ENCODE measurements around the gene ENPP7.

Gene ENPP7

DNA sequence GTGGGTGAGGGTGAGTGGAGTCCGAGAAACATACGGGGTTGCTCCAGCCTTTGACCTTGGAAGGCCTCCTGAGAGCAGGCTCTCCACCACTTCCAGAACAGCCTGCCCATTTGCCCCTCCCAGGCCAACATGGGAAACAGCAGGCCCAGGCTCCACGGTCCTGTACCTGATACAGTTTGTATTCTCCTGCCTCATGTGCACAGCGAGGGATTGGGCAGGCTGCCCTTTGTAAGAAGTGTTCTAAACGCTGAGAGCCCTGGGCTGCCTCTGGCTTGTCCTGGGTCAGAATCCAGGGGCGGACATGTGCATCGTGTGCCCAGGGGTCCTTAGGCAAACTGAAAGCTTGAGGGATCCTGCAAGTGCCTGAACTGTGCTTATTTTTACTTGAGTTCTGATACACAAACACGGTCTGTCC, 43.8 kb downstream of the ENPP7 start:
- TF ChIP-seq, protein P1, sequence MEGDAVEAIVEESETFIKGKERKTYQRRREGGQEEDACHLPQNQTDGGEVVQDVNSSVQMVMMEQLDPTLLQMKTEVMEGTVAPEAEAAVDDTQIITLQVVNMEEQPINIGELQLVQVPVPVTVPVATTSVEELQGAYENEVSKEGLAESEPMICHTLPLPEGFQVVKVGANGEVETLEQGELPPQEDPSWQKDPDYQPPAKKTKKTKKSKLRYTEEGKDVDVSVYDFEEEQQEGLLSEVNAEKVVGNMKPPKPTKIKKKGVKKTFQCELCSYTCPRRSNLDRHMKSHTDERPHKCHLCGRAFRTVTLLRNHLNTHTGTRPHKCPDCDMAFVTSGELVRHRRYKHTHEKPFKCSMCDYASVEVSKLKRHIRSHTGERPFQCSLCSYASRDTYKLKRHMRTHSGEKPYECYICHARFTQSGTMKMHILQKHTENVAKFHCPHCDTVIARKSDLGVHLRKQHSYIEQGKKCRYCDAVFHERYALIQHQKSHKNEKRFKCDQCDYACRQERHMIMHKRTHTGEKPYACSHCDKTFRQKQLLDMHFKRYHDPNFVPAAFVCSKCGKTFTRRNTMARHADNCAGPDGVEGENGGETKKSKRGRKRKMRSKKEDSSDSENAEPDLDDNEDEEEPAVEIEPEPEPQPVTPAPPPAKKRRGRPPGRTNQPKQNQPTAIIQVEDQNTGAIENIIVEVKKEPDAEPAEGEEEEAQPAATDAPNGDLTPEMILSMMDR (IDR thresholded peaks at IDR 0.05; ENCODE audit: borderline replicate concordance, insufficient read depth, low read depth, low read length): no peak

DNA sequence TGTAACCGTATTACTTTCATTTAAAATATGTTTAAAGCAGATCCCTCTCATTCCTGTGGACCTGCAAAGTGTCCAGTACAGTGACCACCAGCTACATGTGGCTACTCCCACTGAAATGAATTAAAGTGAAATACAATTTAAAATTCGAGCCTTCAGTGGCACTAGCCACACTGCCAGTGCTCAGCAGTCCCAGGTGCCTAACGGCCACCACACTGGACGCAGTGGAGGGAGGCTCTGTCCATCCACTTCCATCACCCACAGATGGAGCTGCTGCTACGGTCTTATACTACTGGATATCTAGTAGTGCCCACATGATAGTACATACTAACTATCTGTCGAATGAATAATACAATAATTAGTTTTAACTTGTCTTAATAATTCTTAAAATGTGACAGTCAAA, 44.9 kb downstream of the ENPP7 start:
- H3K4me3 ChIP-seq (ENCODE audit: low read depth, low read length): no peak overlapping the region
- TF ChIP-seq, protein P1 (IDR thresholded peaks at IDR 0.05; ENCODE audit: borderline replicate concordance, insufficient read depth, low read depth, low read length): no peak

More for the DNA sequence above, 43.8 kb downstream of the ENPP7 start:
- H3K4me3 ChIP-seq (ENCODE audit: low read depth, low read length): no peak overlapping the region

DNA sequence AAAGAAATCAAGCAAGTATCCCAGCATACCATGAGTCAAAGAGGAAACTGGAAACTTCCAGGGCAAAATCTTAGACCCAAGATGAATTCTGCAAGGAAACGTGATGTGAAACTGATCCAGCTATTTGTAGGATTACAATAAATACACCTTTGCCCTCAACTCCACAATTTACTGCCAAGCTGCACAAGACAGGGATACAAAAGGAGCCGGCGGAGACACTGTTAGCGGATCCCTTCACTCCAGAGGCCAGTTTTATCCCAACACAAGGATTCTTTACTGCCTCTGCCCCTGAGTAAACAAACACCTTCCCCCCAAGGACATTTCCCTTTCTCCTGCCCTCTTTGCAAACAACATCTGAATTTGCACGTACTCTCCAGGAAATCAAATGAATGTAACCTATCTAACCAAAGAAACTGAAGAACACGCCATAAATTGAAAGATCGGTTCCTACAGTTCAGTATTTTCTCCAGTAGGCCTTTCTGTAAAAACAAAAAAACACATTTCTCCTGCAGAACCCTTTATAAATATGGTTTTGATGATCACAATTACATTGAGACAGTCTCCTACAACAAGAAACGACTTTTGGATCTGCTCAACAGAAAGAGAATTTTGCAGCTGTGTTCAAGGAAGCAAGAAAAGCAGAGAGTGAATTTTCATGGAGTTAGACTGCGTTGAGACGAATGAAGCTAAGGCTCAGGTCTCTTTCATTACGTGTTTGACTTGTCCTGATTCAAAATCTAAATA, 45.8 kb downstream of the ENPP7 start:
- H3K4me3 ChIP-seq (ENCODE audit: low read depth, low read length): no peak overlapping the region
- TF ChIP-seq, protein P1 (IDR thresholded peaks at IDR 0.05; ENCODE audit: borderline replicate concordance, insufficient read depth, low read depth, low read length): no peak

DNA sequence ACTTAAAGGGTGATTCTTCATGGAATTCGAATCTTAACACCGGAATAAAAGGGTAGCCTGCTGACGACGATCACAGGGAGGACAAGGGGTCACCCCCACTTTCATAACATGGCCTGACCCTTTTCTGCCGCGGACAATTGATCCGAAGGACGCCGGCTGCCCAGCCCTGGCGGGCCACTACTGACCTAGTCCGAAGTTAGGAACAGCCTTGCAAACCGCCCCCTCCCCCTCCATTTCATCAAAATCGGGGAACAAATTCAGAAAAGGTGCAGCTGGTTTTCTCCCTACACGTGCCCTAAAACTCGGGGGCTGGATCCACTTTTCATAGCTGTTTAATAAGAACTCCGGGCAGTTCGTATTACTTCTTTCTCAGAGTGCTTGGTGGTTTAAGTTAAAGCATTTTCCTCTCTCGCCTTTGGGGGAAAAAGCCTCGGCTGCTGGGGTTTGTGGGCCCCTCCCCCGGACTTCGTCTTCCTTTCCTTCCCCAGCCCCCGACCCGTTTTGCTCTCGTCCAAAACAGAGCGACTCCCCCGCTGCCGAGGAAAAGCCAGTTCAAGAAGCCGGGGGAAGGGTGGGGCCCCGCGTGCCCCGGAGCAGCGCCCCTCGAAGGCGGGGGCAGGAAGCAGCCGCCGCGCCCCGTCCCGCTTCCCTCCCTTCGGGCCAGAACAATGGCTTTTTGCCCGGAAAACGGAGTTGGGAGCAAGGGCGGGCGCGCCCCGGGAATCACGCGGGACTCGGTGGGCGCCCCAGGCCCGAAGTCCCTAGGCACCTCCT, 46.6 kb downstream of the ENPP7 start:
- TF ChIP-seq, protein P1 (IDR thresholded peaks at IDR 0.05; ENCODE audit: borderline replicate concordance, insufficient read depth, low read depth, low read length): peak; percentile 24; the same call in 1 of the 2 replicates
- H3K4me3 ChIP-seq (ENCODE audit: low read depth, low read length): peak overlapping the region; percentile 39

DNA sequence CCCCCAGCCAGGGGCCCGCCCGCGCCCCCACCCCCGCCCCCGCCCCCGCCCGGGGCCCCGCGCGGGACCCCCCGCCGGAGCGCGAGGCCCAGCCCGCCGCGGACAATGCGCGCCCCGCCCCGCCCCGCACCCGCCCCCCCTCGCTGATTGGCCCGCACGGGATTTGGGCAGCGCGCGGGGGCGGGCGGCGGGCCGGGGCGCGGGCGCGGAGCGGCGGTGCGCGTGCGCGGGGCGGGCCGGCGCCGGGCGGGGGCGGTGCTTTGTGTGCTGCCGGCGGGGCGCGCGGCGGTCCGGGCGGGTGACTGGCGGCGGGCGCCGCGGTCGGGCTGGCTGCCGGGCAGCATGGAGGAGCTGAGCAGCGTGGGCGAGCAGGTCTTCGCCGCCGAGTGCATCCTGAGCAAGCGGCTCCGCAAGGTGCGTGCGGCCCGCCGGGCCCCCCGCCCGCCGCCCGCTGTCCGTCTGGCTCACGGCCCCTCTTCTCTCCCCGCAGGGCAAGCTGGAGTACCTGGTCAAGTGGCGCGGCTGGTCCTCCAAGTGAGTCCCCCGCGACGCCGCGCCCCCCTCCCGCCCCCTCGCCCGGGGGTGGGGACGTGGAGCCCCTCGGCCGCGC, 47.3 kb downstream of the ENPP7 start, which contains the start of gene CBX2:
TSS of gene CBX2 (plus strand) at position 255 of the 610 bp plus-strand sequence. CDS start at position 343, 88 bp downstream.
- peak within 1 kb of the TSS; percentile 48 for H3K4me3 ChIP-seq (ENCODE audit: low read depth, low read length)
- TF ChIP-seq, protein P1 (IDR thresholded peaks at IDR 0.05; ENCODE audit: borderline replicate concordance, insufficient read depth, low read depth, low read length): no peak

DNA sequence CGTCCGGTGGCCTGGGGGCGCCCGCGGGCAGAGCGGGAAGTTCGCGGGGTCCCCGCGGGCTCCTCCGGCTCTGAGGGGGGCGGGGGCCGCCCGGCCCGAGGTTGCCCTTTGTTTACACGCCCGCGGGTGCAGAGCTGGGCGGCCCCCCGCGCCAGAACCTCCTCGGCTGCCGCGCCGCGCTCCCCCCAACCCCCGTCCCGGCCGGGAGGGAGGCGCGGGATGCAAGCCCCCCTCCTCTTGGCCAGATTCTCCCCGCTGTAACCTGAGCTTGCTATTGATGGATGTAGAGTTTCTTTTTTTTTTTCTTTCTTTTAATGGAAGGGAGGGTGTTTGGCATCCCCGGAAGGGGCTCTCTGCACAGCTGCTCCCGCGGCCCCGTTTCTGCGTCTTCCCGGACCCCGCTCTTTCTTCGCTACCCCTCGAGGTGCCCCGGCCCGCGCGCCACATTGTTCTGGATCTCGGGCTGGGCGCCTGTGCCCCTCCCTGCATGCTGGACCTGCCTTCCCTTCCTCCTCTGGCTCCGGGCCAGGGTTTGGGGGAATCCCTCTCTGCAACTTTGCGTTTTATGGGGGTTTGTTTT, 47.9 kb downstream of the ENPP7 start:
- TF ChIP-seq, protein P1 (IDR thresholded peaks at IDR 0.05; ENCODE audit: borderline replicate concordance, insufficient read depth, low read depth, low read length): no peak
- H3K4me3 ChIP-seq (ENCODE audit: low read depth, low read length): peak overlapping the region; percentile 6
